T-helper 1 cell (primary cell): ENCODE results near the gene PTGDS.
A peak's percentile ranks its signal among the peaks of the same experiment; 100 is the strongest.

Experiments used
- DNase-seq, 5 donors: peaks; one replicate each; pipeline ENCODE4 v3.0.0-alpha.2; 2012 to 2020

PTGDS gene

DNA sequence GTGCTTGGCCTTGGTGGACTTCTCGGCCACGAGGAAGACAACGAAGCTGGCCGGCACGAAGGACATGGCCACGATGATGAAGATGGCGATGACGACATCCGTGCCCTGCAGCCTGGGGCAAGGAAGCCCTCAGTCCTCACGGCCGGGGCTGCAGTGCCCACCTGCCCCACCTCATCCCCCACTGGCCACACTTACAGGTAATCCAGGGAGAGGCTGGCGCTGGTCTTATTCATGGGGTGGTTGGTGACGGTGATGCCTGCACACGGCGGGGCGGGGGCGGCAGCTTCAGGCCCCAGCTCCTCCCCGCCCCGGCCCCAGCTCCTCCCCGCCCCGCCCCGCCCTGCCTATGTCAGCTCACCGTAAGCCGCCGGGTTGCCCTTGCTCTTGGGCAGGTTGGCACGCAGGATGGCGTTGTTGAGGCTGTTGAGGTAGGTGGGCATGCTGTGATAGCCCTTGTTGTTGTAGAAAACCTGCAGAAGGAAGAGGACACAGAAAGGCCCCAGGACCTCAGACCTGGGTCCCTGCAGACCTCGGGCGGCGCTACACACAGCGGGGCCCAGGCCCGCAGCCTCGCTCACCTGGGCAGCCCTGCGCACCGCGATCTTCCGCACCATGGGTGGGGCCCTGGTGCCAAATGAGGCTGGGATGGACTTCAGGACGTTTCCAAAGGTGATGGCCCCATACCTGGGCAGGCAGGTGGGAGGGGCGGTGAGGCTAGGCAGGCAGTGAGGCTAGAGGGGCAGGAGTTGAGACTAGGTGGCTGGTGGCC lies 34.8 kb downstream of the PTGDS start:
- DNase-seq: no peak

DNA sequence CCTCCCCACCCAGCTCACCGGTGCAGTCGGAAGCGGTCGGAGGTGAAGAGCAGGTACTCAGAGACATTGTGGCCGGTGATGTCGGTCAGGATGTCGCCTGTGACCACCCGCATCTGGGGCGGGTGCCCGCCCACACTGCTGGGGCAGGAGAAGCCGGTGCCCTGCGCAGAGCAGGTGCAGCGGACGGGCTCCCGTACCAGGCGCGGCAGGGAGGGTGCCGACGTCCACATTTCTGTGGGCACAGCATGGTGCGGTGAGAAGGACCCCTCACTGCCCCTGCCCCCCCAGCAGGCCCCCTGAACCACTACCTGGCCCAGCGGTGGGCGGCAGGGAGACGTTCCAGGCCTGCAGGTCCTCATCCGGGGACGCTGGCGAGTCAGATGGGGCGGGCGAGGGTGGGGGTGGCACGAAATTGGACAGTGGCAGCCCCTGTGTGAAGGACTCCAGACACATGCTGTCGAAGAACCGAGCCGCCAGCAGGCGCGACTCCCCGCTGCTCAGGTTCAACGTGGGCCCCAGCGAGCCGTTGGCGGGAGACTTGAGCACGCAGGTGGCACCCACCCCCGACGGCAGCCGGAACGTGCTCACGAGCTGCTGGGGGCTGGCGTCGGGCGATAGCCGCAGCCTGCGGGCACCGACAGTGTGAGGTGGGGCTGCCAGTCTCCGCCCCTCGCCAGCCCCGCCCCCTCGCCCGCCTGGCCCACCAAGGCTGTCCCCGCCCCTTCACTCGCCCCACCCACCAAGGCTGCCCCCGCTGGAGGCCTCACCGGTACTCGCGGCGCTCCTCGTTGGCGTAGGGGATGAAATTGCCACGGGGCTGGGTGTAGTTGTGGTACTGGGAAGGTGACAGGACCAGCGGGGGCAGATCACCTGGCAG lies 35.6 kb downstream of the PTGDS start:
- DNase-seq: no peak

- DNase-seq: no peak
These were observed 36.3 kb downstream of the PTGDS start for GRCh38 chr9:137013571-137013940.

DNA sequence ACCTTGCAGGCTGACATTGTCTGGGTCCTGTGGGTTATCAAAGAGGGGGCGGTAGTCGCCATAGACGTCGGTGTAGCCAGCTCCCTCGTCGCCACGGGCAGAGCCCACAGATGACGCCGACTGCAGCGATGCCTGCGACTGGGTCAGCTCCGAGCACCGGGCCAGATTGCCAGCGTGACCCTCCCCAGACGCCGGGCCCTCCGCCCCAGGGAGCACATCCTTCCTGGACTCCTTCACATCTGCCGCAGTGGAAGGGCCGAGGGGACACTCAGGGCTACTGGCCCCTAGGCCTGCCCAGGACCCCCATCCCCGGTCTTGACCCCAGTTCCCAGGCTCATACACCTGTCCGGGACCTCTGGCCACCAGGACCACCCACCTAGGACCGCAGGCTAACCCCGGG lies 36.9 kb downstream of the PTGDS start:
- no peak for DNase-seq

DNA sequence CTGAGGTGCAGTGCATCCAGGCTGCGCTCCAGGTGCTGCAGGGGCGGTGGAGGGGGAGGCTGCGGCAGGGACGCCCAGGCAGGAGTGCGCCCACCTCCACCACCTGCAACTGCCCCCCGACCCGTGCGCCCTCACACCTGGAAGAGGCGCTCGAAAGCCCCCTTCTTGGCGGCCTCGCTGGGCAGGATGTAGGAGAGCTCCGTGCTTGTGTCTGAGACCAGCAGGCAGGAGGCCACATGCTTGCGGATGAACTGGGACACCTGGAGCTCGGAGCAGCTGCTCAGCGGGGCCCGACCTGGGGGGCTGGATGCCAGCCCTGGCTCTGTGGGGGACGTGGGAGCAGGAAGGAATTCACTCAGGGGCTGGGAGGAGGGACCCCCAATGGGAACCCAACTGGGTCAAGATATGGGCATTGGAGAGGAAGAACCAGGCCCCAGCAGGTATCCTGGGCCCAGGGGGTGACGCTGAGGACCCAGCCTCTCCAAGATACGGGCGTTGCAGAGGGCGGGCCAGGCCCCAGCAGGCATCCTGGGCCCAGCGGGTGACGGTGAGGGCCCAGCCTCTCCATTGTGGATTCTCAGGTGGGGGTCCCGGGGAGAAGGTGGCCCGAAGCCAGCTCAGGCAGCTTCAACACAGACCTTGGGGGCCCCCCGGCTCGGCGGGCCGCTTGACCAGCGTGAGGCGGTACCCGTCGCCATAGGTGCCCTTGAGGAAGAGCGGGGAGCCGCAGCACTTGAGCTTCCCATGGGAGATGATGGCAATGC lies 37.7 kb downstream of the PTGDS start:
- DNase-seq: no peak

DNA sequence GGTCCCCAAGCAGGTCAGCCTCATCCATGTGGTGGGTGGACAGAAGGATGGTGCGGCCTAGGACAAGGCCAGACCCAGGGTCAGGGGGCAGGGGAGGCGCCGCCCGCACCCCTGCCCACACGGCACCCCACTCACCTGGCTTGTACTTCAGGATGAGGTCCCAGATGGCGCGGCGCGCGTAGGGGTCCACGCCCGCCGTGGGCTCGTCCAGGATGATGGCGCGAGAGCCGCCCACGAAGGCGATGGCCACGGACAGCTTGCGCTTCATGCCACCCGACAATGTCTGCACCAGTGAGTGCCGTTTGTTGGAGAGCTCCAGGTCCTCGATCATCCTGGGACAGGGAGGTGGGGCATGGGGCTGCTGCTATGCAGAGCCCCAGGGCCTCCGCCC lies 38.2 kb downstream of the PTGDS start:
- DNase-seq: no peak

GRCh38 chr9:137015976-137016375 lies 38.7 kb downstream of the PTGDS start:
- no peak for DNase-seq

GRCh38 chr9:137016436-137016835 lies 39.1 kb downstream of the PTGDS start:
- no peak for DNase-seq

- DNase-seq: no peak
These were observed 39.8 kb downstream of the PTGDS start for GRCh38 chr9:137017071-137017470.

GRCh38 chr9:137017791-137018497 lies 40.6 kb downstream of the PTGDS start:
- DNase-seq: no peak

- DNase-seq: no peak
These were observed 41.7 kb downstream of the PTGDS start for GRCh38 chr9:137018761-137019559.

DNA sequence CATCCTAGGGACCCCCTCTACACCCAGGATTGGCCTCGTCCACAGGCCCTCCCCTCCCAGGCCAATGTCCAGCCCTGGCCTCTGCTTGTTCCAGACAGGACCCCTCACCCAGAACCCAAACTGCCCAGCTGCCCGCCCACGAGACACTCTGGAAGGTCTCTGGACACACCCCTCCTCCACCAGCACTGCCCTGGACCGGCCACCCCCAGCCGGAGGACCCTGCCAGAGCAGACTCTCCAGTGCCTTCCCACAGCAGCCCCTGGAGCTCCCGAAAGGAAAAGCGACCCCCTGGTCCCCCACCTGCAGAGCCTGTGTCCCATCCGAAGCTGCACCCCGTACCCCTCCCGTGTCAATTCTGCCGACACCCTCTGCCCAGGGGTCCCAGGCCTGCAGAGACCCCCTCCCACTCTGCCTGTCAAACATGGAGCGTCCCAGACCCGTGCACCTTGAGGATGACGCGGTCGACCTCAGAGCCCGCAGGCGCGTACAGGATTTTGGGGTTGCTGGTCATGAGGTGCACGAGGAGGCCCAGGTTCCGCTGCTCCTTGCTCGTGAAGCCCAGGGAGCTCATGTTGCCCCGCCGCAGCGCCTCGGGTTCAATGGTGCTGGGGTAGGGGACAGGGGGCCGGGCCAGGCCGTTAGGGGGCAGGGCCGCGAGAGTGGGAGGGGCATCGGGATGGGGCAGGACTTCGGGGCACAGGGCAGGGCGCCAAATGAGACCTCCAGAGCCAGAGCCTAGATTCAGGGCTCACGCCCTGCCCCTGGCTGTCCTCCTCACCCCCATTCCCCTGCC lies 42.8 kb downstream of the PTGDS start:
- DNase-seq: no peak

- no peak for DNase-seq
These were observed 43.7 kb downstream of the PTGDS start for GRCh38 chr9:137020771-137021567.

DNA sequence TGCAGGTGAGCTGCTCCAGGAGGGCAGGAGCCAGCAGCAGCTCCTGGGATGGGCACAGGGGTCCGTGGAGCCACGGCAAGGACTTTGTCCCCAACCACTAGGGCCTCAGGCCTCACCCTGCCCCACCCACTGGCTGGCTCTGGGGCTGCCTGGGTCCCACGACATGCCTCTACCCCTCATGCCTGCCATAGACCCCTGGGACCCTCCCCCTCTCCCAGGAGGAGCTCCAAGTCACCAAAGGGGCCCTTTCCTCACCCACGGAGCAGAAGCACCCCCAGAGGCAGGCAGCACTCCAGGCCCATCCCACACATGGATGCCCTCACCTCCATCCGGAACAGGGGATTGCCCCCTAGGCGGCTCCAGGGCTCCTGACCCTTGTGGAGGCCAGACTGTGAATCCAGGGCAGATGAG lies 44.3 kb downstream of the PTGDS start:
- no peak for DNase-seq

DNA sequence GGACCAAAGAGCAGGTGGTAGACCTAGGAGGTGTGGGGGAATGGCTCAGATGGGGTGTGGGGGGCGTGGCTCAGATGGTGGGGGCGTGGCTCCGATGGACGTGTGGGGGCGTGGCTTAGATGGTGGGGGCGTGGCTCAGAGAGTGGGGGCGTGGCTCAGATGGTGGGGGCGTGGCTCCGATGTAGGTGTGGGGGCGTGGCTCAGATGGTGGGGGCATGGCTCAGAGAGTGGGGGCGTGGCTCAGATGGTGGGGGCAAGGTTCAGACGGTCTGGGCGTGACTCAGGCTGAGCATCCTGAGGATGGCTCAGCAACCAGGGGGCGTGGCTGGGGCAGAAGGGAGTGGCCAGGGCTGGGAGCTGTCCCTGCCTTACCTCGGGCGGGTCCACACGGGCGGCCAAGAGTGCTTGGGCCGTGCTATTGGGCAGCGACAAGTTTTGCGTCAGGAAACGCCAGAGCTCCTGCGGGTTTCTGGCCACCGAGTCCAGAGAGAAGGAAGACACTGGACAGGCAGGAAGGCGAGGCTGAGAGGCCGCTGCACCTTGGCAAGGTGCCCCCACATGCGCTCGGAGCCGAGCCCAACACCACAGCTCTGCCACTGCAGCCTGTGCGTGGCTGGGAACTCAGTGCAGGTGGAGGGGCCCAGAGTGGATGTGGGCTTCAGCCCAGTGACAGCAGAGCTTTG lies 44.8 kb downstream of the PTGDS start:
- DNase-seq: peak; percentile 56 to 78 (median 63)

DNA sequence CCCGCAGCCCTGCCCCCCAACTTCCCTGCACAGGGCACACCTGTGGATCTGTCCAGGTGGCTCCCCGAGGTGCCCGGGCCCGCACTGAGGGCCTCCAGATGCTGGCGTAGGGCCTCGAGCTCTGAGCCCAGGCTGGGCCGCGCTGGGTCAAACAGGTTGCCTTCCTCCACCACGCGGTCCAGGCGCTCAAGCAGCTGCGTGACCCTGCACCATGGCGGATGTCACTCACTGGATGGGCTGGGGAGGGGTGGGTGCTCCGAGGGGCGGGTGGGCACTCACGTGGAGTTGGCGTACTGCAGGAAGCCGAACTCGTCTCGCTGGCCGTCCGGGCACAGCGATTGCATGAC lies 45.3 kb downstream of the PTGDS start:
- no peak for DNase-seq

GRCh38 chr9:137023157-137023556 lies 45.9 kb downstream of the PTGDS start:
- no peak for DNase-seq

GRCh38 chr9:137023583-137023991 lies 46.3 kb downstream of the PTGDS start:
- DNase-seq: no peak

DNA sequence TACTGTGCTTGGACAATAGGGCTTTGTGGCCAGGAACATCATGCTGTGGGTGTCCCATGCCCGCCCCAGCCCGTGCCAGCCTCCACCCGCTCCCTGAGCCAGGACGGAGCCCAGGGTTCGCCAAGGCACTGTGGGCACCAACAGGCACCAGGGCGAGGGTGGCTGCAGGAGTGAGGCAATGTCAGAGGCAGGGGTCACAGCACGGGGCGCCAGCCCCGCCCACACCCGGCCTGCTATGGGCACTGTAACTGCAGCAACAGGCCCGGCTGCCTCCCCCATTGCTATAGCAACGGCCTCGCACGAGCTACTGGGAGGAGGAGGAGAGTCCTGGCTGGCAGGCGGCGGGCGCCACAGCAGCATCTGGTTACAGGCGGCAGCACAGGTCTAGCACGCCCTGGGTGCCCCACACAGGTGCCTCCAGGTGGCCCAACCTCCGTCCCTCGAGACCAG lies 48.2 kb downstream of the PTGDS start:
- no peak for DNase-seq

DNA sequence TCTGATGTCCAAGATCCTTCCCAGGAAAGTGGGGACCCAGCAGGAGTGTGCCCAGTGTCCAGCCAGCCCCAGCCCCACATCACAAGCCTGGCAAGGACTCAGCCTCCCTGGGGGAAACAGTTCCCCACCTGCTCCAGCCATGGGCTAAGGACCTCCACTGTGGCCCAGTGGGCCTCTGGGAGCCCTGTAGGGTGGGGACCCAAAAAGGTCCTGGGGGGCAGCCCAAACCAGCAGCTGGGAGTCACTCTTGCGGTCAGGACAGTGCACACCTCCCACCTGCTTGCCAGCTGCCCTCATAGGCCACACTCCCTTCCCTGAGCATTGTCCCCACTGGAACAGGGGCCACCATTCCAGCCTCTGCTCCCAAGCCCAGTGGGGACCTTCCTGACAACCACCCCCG lies 49.1 kb downstream of the PTGDS start:
- DNase-seq: no peak
